HG03439 (cell line): ENCODE data around the gene MCHR1.
"Not testable (repeated sequence)": the region's sequence is repeated elsewhere in the genome, so short reads cannot be mapped to it uniquely, and the experiment has no call there.

Experiments
- ATAC-seq: cut with Tn5 transposase; IDR thresholded peaks from one replicate; pipeline ENCODE4 v1.9.1; 2021; ENCODE audit warnings: mild to moderate bottlenecking, moderate library complexity; ENCODE audit not compliant: unreplicated experiment

The MCHR1 gene

DNA sequence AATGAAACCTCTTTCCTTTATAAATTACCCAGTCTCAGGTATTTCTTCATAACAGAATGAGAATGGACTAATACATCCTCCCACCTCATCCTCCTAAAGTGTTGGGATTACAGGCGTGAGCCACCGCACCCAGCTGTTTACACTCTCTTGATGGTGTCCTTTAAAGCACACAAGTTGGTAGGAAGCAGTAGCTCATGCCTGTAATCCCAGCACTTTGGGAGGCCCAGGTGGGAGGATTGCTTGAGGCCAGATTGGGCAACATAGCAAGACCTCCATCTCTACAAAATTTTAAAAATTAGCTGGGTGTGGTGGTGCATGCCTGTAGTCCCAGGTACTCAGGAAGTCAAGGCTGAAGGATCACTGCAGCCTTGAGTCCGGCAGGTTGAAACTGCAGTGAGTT is 23.3 kb upstream of the MCHR1 start:
- ATAC-seq = not testable (repeated sequence)

DNA sequence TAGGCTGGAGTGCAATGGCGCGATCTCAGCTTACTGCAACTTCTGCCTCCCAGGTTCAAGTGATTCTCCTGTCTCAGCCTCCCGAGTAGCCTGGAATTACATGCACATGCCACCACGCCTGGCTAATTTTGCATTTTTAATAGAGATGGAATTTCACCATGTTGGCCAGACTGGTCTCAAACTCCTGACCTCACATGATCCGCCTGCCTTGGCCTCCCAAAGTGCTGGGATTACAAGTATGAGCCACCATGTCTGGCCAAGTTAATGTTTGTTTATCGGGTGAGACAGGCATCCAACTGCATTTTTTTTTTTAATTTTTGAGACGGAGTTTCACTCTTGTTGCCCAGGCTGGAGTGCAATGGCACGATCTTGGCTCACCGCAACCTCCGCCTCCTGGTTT is 22.6 kb upstream of the MCHR1 start:
- ATAC-seq = not testable (repeated sequence)

DNA sequence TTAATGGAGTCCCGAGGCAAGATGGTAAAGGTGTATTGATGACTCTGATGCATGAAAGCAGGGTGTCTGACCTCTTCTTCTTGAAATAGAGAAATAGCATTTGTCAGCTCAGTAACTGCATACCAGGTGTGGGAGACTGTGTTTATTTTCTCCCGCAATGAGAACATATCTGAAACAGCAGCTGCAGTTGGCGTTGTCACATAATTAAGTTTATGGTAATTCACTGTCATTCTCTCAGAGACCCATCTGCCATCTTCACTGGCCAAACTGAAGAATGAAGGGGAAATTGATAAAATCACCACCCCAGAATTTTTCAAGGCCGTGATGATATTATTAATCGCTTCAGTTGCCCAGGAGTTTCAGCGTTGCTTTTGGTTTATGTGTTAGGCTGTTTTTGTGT is 20.1 kb upstream of the MCHR1 start:
- ATAC-seq = no peak

DNA sequence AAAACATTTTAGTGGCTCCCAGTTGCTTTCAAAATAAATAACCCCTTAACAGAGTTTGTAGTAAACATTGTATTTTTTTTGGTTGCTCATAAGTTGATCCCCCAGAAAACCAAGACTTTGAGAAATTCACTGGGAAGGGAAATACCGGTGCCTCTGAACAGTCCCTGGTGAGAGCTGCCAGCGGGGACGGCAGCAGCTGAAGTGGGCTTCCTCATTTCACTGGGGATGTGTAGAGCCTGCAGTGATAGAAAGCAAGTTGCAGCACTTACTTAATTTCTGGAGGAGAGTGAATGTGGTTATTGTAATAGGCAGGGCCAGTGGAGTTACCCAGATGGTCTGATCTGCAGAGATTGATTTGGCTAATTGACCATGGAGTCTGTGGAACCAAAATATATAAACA is 18.6 kb upstream of the MCHR1 start:
- ATAC-seq = no peak

DNA sequence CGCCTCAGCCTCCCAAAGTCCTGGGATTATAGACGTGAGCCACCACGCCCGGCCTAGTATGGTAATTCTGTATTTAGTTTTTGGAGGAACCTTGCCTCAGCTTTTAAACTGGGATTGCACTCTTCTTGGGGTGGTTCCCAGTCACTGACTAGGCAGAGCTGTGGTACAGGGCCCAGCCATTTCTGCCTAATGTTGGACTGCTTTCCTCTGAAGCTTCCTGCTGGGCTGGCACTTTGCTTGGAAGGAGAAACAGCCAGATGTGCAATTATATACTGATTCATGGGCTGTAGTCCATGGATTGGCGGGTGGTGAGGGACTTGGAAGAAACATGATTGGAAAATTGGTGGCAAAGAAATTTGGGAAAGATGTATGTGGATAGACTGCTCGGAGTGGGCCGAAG is 17.6 kb upstream of the MCHR1 start:
- no peak for ATAC-seq

DNA sequence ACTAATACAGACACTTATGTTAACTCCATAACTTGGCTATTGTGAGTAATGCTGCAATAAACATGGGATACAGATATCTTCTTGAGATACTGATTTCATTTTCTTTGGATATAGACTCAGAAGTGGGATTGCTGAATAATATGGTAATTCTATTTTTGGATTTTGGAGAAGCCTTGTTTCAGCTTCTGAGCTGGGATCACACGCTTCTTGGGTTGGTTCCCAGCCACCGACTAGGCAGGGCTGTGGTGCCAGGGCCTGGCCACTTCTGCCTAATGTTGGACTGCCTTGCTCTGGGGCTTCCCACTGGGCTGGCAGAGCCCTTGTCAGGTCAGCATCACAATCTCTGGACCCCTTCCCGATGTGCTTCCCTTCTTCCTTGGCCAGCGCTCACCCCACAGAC is 14.0 kb upstream of the MCHR1 start:
- no peak for ATAC-seq

DNA sequence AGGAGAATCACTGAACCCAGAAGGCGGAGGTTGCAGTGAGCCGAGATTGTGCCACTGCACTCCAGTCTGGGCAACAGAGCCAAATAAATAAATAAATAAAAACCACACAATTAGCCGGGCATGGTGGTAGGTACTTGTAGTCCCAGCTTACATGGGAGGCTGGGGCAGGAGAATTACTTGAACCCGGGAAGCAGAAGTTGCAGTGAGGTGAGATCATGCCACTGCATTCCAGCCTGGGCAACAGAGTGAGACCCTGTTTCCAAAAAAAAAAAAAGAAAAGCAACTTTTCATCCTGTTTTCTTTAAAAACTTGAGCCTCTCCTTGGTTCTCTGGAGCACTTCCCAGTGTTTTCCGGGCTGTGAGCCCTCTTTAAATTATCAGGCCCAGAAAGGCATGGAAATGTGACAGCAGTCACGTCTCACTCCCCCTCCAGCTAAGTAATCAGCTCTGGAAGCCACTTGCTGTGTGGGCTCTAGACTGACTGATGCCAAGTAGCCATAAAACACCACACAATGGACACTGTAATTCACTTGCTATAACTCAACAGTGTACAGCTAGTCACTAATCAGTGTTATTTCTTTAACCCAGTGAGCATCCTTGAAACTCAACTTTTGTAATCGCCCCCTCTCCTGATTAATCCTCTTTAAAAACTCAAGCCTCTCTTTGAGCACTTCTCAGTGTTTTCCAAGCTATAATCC is 13.0 kb upstream of the MCHR1 start:
- ATAC-seq = no peak

DNA sequence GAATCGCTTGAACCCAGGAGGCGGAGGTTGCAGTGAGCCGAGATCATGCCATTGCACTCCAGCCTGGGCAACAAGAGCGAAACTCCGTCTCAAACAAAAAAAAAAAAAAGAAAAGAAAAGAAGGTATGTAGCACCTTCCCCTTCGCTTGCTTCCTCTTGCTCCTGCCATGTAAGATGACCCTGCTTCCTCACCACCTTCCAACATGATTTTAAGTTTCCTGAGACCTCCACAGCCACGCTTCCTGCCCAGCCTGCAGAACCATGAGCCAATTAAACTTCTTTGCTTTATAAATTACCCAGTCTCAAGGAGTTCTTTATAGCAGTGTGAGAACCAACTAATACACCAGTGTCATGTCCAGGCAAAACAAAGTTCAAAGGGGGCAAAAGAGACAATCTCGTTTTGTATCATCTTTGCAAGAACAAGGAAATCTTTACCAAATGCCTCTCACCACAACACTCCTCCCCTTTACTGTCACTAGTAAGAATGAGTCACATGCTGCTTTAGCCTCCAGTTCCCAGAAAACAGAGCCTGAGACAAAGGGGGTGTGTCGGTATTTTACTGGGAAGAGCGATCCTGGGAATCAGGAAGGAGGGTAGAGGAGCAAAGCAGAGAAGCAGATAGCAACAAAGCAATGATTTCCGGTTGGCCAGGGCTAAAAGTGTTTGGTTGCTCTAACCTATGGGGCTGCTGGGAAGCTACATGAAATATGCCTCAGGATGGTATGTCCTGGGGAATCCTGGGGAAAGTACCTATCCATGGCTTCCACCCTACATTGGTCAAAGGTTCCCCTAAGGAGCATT is 10.5 kb upstream of the MCHR1 start:
- ATAC-seq = no peak

DNA sequence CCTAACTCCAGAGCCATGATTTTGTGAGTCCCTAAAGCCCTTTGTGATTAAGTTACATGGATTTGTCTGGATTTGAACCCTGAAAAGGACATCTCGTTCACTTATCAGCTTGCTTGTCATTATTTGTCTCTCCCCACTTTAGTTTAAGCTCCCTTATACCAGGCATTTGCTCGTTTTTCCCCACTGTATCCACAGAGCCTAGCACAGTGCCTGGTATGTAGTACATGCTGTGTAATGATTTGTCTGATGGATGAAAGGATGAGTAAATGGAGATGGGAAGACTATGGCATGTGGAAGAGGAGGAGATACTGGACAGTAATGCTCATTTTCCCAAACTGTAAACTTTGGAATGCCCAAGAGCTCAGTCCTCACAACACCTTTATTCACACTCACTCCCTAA is 9.2 kb upstream of the MCHR1 start:
- ATAC-seq = no peak

DNA sequence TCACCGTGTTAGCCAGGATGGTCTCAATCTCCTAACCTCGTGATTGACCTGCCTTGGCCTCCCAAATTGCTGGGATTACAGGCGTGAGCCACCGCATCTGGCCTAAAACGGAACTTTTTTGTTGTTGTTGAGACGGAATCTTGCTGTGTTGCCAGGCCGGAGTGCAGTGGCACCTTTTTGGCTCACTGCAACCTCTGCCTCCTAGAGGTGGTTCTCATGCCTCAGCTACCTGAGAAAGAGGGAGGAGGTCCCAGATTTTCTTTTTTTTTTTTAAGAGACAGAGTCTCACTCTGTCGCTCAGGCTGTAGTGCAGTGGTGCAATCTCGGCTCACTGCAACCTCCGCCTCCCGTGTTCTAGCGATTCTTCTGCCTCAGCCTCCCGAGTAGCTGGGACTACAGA is 7.9 kb upstream of the MCHR1 start:
- no peak for ATAC-seq

DNA sequence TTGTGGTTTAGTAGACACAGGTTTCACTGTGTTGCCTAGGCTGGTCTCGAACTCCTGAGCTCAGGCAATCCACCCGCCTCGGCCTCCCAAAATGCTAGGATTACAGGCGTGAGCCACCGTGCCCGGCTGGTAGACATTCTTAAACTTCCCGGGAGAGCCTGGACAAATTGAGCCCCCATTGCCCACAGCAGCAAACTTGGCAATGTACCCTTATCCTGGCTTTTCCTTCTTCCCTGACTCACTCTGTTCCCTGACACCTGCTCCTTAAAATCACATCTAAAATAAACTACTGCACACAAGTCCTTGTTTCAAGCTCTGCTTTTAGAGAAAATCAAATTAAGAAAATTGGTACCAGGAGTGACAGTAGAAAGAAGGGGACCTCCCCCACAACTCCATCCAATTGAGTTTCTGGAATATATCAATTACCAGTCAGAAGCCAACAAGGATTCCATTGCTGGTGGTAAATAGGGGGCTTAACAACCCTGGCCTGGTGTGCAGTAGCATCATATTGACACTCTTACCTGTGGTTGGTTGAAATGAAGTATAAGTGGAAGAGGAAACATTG is 7.4 kb upstream of the MCHR1 start:
- no peak for ATAC-seq

DNA sequence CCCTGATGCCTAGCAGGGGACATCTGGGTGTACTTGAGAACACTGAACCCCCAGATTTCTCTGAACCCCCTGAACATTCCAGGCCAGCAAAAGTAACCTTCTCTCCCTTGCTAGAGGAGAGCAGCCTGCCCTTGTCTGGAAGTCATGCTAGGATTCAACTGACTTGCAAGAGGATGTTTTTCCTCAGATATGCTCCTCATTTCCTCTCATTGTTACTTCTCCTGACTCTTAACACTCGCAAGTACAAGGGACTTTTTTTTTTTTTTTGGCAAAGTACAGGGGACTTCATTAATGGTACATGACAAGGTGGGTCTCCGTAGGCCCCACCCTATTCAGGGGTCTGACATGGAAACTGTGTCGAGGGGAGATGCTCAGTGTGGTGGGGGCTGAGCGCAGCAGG is 6.3 kb upstream of the MCHR1 start:
- no peak for ATAC-seq

DNA sequence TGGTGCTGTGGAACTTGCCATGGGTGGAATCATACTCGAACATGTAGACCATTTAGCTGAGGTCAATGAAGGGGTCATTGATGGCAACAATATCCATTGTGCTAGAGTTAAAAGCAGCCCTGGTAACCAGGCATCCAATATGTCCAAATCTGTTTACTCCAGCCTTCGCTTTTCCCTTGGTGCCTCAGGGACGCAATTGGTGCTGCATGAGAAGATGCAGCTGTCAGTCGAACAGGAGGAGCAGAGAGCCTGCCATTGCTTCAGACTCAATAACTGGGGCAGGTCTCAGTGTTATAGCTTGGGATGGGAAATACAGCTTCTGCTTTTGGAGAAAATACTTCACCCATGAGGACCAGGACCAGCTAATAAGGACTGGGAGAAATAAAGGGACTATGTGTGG is 5.0 kb upstream of the MCHR1 start:
- ATAC-seq = no peak

DNA sequence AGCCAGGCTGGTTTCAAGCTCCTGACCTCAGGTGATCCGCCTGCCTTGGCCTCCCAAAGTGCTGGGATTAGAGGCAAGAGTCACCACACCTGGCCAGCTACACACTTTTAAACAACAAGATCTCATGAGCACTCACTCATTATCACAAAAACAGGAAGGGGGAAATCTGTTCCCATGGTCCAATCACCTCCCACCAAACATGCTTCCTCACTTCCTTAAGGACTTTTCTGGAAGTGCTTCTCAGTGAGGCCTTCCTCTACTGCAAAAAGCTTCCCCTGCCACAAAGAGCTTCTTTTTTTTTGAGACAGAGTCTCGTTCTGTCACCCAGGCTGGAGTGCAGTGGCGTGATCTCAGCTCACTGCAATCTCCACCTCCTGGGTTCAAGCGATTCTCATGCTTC is 3.1 kb upstream of the MCHR1 start:
- ATAC-seq = not testable (repeated sequence)

DNA sequence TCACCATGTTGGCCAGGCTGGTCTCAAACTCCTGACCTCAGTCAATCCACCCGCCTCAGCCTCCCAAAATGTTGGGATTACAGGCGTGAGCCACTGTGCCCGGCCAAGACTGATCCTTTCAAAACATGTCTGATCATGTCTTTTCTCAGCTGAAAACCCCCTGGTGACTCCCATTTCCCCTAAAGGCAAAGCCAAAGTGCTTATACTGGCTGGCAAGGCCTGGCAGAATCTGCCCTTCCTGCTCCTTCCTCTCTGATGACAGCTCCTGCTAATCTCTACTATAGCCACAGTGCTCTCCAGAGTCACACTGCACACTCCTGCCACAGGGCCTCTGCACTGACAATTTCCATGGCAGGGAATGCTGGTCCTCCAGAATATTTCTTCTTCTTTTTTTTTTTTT is 2.6 kb upstream of the MCHR1 start:
- no peak for ATAC-seq

DNA sequence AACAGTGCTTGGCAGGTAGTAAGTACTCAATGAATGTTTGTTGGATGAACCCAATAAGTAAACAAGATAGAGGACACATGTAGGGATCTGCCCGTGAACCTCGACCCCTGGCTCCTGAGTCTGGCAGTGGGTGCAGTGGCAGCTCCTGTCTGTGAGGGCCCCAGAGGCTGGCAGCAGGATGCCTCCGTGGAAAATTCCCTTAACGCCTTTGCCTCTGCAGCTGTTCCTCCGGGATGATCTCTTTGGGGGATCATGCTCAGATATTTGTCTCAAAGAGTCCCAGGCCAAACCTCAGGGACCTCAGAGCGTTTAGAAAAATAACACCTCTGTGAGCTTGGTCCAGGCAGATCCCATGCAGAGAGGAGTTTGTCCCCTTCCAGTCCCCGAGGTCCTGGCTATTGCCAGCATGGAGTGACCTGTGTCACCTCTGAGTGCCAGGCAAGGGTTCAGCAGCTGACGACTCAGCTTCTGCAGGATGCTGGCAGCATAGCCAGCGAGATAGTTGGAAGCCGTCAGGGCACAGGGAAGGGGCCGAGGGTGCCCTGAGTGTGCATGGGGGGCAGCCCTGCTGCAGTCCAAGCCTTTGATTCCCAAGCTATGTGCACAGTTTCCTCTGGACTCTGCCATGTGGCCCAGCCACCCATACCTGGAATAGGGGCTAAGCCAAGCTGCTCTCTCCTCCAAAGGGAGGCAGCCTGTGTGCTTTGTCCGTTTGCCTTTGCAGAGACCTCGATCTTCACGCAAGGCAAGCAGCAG is 613 bp upstream of the MCHR1 start:
- no peak for ATAC-seq

DNA sequence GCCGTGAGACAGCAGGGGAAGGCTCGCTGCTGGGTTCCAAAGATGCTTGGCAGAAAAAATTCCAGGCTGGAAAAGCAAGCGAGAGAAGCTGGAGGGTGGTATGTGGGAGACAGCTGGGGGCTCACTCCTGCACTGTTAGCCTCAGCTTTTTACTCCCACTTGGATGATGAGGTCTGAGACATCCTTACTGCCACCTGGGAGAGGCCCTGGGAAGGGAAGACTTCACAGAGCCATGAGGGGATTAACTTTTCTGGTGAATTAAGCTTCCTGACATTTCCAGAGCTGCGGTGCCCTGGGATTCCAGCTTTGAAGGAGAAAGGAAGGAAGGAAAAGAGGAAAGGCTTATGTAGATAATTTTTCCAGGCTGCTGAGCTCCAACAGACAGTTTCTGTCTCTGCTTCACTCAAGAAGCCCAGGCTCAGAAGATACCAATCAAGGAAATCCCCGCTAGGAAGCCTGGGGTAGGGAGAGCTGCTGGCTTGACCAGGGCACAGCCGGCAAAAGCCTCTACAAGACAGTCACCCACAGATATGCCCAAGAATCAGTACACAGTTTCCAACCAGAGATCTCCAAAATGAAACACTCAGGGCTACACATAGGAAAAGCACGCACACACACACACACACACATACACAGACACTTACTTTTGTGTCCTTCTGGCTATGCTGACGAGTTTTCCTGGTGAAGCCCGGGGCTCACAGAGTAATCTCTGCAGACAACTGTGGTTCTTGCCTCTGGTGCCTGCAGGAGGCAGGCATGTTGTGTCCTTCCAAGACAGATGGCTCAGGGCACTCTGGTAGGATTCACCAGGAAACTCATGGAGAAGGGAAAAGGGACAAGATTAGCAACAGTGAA is 907 bp downstream of the MCHR1 start:
- ATAC-seq = no peak

DNA sequence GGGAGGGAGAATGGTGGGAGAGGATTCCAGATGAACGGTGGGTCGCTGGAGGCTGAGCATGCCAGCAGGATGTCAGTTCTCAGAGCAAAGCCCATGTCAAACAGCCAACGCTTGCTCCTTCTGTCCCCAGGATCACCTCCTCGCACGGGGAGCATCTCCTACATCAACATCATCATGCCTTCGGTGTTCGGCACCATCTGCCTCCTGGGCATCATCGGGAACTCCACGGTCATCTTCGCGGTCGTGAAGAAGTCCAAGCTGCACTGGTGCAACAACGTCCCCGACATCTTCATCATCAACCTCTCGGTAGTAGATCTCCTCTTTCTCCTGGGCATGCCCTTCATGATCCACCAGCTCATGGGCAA is 1.5 kb downstream of the MCHR1 start:
- no peak for ATAC-seq

DNA sequence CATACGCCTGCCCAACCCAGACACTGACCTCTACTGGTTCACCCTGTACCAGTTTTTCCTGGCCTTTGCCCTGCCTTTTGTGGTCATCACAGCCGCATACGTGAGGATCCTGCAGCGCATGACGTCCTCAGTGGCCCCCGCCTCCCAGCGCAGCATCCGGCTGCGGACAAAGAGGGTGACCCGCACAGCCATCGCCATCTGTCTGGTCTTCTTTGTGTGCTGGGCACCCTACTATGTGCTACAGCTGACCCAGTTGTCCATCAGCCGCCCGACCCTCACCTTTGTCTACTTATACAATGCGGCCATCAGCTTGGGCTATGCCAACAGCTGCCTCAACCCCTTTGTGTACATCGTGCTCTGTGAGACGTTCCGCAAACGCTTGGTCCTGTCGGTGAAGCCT is 2.2 kb downstream of the MCHR1 start:
- no peak for ATAC-seq

DNA sequence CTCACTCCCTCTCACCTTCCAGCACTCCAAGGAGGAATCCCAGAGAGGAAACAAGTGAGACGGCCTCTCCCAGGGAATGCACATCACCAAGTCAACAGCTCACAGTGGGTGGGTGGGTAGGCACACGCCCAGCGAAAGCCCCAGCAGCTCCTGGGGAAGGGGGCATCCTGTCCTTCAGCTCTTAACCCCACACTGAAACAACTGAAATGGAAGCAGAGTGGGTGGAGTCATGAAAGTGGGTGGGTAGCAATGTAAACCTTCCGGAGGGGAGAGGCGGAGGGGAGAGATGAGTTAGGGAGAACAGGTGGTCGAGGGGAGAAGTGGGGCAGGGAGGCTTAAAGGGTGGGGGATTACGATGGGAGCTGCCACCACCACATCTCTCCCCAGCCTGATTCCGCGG is 5.4 kb downstream of the MCHR1 start:
- no peak for ATAC-seq

DNA sequence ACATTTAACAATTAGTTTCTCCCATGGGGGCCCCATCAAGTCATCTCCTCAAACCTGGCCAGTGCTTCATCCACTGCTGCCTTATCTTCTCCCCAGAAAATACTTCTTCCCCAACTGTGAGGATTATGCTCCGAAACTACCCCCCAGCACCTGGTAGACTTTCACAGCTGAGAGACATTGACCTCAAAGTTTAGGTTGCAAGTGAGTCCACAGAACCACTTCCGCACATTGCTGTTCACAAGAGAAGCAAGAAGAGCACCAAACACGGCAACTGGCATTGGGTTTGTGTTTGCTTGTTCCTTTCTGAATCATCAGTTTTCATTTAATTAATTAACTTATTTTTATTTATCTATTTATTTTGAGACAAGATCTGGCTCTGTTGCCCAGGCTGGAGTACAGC is 6.1 kb downstream of the MCHR1 start:
- no peak for ATAC-seq
